HEK293 (cell line): ENCODE results near the gene ZNF454.

Experiments
- MZF1 ChIP-seq: fragments of 450-650 bp; formaldehyde crosslinking; IDR thresholded peaks from 2 replicates; pipeline ENCODE4 v1.5.1; 2017; ENCODE audit warnings: missing biosample characterization, missing genetic modification characterization, borderline replicate concordance
- ZNF146 ChIP-seq: fragments of 450-650 bp; formaldehyde crosslinking; IDR thresholded peaks from 2 replicates; pipeline ENCODE4 v1.5.1; 2016; ENCODE audit warnings: missing biosample characterization, missing genetic modification characterization
- ZNF175 ChIP-seq: fragments of 450-650 bp; formaldehyde crosslinking; IDR thresholded peaks from 2 replicates; pipeline ENCODE4 v1.5.1; 2016; ENCODE audit warnings: missing biosample characterization, missing genetic modification characterization
- TF ChIP-seq, protein P1 (sequence below): fragments of 450-650 bp; formaldehyde crosslinking; IDR thresholded peaks from 2 replicates; pipeline ENCODE4 v1.5.1; 2016; ENCODE audit warnings: missing biosample characterization, missing genetic modification characterization
- TF ChIP-seq, protein P2 (sequence below): fragments of 450-650 bp; IDR thresholded peaks from 2 replicates; pipeline ENCODE4 v1.5.1; 2018; ENCODE audit warnings: missing biosample characterization, mild to moderate bottlenecking, missing genetic modification characterization
- TF ChIP-seq, protein P3 (sequence below): fragments of 450-650 bp; formaldehyde crosslinking; IDR thresholded peaks from 2 replicates; pipeline ENCODE4 v1.5.1; 2016; ENCODE audit warnings: missing biosample characterization, missing genetic modification characterization

- TF ChIP-seq, protein P1, sequence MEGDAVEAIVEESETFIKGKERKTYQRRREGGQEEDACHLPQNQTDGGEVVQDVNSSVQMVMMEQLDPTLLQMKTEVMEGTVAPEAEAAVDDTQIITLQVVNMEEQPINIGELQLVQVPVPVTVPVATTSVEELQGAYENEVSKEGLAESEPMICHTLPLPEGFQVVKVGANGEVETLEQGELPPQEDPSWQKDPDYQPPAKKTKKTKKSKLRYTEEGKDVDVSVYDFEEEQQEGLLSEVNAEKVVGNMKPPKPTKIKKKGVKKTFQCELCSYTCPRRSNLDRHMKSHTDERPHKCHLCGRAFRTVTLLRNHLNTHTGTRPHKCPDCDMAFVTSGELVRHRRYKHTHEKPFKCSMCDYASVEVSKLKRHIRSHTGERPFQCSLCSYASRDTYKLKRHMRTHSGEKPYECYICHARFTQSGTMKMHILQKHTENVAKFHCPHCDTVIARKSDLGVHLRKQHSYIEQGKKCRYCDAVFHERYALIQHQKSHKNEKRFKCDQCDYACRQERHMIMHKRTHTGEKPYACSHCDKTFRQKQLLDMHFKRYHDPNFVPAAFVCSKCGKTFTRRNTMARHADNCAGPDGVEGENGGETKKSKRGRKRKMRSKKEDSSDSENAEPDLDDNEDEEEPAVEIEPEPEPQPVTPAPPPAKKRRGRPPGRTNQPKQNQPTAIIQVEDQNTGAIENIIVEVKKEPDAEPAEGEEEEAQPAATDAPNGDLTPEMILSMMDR (tag by site-specific recombination) = no peak
- TF ChIP-seq, protein P2, sequence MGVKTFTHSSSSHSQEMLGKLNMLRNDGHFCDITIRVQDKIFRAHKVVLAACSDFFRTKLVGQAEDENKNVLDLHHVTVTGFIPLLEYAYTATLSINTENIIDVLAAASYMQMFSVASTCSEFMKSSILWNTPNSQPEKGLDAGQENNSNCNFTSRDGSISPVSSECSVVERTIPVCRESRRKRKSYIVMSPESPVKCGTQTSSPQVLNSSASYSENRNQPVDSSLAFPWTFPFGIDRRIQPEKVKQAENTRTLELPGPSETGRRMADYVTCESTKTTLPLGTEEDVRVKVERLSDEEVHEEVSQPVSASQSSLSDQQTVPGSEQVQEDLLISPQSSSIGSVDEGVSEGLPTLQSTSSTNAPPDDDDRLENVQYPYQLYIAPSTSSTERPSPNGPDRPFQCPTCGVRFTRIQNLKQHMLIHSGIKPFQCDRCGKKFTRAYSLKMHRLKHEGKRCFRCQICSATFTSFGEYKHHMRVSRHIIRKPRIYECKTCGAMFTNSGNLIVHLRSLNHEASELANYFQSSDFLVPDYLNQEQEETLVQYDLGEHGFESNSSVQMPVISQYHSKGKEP (tag by site-specific recombination) = no peak
- TF ChIP-seq ZNF146 (no peak), ZNF175 (tag by site-specific recombination) (no peak), MZF1 (no peak)
- TF ChIP-seq, protein P3, sequence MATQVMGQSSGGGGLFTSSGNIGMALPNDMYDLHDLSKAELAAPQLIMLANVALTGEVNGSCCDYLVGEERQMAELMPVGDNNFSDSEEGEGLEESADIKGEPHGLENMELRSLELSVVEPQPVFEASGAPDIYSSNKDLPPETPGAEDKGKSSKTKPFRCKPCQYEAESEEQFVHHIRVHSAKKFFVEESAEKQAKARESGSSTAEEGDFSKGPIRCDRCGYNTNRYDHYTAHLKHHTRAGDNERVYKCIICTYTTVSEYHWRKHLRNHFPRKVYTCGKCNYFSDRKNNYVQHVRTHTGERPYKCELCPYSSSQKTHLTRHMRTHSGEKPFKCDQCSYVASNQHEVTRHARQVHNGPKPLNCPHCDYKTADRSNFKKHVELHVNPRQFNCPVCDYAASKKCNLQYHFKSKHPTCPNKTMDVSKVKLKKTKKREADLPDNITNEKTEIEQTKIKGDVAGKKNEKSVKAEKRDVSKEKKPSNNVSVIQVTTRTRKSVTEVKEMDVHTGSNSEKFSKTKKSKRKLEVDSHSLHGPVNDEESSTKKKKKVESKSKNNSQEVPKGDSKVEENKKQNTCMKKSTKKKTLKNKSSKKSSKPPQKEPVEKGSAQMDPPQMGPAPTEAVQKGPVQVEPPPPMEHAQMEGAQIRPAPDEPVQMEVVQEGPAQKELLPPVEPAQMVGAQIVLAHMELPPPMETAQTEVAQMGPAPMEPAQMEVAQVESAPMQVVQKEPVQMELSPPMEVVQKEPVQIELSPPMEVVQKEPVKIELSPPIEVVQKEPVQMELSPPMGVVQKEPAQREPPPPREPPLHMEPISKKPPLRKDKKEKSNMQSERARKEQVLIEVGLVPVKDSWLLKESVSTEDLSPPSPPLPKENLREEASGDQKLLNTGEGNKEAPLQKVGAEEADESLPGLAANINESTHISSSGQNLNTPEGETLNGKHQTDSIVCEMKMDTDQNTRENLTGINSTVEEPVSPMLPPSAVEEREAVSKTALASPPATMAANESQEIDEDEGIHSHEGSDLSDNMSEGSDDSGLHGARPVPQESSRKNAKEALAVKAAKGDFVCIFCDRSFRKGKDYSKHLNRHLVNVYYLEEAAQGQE = no peak
These were observed 54.3 kb downstream of the ZNF454 start for GRCh38 chr5:178995341-178995690.
